Stimulated activated naive CD8-positive, alpha-beta T cell treated with anti-CD3 and anti-CD28 coated beads, Interleukin-15, Interleukin-2, amounts not matched to agents 100 U/mL and 50 U/mL, for 24 hours (primary cell): ENCODE results near the gene PAK4.

Experiments used
- ATAC-seq: fragments of 150-1000 bp; cut with Tn5 transposase; one replicate; pipeline ENCODE4 v1.10.0; 2021
- DNase-seq: peaks from one replicate; pipeline ENCODE4 v3.0.0; 2021

Gene PAK4

DNA sequence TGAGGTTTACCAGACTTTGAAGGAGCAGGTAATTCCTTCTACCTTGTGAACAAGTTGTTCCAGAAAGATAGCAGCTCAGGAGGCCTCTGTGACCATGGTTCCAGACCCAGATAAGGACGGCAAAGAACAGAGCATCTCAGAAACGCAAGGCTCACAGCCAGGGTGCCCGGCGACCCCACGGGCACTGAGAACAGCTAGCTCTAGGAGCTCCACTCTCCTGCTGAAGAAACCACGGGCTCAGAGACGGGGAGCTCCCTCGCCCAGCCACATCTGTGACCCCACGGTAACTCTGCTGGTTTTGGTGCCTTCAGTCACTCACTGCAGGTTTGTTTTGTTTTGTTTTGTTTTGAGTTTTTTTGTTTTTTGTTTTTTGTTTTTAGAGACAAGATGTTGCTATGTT lies 55.2 kb downstream of the PAK4 start:
- no peak for DNase-seq

DNA sequence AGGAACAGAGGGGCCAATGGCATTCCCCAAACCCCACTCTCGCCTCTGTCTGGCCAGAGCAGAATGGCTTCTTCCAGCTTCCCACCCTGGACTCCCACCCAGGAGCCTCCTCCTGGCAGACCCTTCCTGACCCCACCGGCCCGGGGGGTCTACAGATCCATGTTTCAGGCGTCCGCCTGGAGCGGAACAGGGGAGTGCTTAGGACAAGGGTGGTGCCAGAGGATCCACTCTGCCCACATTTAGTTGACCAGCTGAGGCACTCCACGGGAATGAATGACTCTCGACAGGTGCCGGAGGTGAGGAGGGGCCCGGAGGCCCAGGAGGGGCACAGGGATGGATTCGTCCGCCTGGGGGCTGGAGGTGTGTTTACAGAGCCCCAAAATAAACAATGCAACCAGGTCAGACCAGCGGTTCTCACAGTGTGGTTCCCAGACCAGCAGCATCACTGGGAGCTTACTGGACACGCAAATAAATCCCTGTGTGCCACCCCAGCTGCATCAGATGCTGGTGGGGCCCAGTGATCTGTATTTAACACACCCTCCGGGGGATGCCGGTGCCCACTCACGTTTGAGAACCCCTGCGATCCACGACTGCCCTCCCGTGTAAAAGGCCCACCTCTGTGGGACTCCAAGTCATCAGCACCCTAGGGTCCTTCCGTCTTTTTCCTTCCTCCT lies 56.1 kb downstream of the PAK4 start:
- no peak for DNase-seq
- no peak for ATAC-seq

More for the DNA sequence above, 55.2 kb downstream of the PAK4 start:
- no peak for ATAC-seq

DNA sequence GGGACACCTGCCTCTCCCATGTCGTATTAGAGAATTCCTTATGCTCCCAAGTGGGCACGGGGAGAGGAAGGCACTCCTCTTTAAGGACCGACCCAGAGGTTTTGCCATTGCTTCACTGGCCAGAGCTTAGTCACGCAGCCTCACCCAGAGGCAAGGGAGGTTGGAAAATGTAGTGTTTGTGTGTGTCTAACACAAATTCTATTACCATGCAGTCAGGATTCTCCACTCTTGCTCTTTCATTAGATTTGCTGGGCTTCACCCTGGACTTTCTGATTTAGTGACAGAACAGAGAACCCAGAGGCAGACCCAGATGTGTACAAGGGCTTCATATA lies 56.6 kb downstream of the PAK4 start:
- DNase-seq (no peak), ATAC-seq (no peak)

DNA sequence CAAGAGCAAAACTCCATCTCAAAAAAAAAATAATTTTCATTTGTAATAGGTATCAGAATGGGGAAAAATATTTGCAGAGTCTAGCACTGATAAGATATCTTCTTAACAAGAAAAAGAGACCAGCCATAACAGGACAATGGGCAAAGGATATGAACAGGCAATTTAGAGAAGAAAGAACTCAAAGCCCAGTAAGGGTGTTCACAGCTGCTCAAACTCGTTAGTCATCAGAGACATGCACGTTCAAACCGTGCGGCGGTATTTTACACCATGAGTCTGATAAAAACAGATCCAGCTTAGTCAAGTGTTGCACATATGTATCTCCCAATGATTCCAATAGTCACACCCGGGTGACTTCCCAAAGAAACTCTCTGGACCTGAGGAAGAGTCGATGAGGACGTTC lies 57.5 kb downstream of the PAK4 start:
- DNase-seq (no peak), ATAC-seq (no peak)

DNA sequence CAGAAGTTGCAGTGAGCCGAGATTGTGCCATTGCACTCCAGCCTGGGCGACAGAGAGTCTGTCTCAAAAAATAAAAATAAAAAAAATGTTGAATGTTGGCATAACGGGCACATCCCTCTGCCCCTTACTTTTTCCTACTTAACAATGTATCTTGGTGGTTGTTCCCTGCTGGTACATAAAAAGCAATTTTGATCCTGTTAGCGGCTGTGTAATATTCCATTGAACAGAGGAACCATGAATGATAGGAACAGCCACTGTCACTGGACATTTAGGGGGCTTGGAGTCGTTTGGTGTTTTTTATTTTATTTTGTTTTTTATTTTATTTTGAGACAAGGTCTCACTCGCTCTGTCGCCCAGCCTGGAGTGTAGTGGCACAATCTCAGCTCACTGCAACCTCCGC lies 60.8 kb downstream of the PAK4 start:
- no peak for DNase-seq
- no peak for ATAC-seq

DNA sequence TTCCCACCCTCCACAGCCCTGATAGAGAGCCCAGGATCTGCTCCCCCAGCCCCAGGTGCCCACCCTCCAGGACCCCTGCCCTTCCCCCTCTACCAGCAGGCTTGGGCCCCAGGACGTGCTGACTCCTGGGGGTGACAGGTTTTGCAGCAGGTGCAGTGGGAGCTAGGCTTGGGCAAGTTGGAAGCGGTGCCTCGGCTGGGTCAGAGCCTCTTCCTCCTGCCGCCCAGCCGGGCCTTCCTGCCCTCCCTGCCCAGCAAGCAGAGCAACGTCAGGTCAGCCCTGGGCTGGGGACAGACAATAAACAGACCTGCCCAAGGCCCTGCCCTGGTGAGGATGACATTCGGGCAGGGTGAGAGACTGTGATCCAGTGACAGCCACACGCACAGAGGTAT lies 62.0 kb downstream of the PAK4 start:
- DNase-seq: no peak
- peak; percentile 36 for ATAC-seq

DNA sequence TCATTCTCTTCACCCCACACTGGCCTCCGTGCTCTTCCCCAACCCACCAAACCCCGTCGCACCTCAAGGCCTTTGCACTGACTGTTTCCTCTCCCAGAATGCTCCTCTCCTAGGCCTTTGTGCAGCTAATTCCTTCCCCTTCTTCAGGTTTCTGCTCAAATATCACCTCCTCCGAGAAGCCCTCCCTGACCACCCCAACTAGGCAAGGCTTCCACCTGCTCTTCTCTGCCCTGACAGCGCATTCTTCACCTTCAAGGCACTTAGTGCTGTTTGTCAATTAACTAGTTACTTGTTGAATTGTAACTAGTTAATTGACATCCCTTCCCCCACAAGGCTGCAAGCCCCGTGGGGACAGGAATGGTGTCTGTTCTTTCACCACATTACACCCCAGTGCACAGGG lies 63.4 kb downstream of the PAK4 start:
- no peak for ATAC-seq
- no peak for DNase-seq

DNA sequence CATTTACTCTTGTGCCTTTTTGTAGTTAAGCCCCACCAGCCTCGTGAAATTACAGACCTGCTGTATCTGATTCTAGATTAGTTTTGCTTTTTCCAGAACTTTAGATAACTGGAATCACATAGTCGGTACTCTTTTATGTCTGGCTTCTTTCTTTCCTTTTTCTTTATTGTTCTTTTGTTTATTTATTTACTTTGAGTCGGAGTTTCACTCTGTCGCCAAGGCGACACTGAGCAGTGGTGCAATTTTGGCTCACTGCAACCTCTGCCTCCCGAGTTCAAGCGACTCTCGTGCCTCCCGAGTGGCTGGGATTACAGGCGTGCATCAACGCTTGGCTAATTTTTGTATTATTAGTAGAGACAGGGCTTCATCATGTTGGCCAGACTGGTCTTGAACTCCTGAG lies 65.2 kb downstream of the PAK4 start:
- DNase-seq: no peak
- no peak for ATAC-seq

DNA sequence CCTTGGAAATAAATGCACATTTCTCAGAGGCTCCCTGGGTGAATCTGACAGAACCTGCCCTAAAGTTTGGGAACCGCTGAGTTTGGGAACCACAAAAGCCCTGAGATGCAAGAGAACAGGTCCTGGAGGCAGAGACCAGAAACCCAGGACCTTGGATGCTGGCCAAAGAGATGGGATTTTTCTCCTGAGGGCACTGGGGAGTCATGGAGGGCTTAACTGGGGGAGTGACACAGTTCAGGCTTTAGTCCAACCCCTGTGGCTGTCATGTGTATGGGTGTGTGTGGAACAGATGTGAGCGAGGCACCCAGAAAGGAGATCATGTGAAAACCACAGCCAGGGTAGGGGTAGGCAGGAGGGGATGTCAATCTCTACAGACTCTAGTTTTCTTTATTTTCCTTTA lies 67.3 kb downstream of the PAK4 start:
- no peak for ATAC-seq

DNA sequence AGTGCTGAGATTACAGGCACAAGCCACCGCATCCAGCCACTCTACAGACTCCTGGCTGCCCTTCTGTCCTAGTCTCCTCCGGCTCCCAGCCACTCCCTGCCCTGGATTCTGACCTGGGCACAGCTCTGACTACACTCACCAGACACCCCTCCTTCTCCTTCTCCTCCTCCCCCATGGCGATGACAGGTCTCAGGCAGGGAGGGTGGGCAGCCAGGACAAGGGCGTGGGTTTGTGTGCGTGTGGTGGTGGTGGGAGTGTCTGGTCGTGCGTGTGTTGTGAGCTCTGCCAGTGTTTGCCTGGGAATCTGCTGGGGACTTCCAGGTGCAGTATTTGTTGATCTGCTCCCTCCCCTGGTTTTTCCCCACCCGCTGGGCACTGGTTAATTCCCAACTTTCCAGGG lies 68.2 kb downstream of the PAK4 start:
- DNase-seq (no peak), ATAC-seq (no peak)

More for the DNA sequence above, 67.3 kb downstream of the PAK4 start:
- DNase-seq: no peak

DNA sequence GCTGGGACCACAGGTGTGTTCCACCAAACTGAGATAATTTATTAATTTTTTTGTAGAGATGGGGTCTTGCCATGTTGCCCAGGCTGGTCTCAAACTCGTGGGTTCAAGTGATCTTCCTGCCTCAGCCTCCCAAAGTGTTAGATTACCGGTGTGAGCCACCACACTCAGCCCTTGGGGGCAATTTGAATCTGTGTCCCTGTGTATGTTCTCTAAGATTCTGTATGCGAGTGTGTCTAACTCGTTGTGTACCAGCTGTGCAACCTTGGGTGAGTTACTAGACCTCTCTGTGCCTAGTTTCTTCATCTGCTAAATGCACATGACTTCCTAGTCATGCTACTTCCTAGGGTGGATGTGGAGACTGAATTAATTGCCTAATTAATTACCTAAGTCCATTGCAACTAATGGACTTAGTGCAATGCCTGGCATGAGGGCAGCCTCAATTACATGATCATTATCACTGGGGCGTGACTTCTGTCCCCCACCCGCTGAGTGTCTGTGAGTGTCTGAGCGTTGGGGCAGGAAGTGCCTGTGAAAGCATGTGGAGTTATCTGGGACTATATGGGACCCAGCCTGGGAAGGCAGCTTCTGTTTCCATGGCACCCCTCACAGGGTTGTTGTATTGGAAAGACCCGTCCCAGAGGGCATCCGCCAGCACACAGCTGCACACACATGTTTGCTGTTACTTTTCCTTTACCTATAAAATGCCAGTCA lies 69.4 kb downstream of the PAK4 start:
- DNase-seq (no peak), ATAC-seq (no peak)

DNA sequence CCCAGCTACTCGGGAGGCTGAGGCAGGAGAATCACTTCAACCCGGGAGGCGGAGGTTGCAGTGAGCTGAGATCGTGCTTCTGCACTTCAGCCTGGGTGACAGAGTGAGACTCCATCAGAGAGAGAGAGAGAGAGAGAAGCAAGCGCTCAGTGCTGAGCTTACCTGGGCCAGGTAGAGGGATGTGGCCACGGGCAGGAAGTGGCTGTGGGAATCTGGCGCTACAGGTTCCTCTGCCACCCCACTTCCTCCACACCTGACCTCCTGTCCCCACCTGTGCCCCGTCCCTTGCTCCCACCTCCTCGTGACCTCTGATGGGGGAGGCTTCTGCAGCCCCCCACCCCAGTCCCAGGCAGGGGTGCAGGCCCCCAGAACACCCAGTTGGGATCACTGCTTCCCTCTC lies 70.2 kb downstream of the PAK4 start:
- no peak for ATAC-seq
- DNase-seq: no peak

DNA sequence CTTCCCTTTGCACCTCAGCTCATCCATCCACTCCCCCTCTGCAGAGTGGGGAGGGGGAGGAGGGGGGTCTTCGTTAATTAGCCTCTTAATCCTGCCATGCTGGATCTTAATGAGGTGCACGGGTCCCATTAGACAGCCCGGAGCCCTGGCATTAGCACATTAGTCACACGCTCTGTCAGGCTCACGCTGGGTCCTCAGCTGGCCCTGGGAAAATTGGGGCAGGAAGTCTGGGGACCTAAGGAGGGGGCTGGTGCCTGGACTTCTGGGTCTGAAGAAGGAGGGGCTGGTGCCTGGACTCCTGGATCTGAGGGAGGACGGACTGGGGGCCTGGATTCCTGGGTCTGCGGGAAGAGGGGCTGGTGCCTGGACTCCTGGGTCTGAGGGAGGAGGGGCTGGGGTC lies 70.7 kb downstream of the PAK4 start:
- ATAC-seq (no peak), DNase-seq (no peak)

DNA sequence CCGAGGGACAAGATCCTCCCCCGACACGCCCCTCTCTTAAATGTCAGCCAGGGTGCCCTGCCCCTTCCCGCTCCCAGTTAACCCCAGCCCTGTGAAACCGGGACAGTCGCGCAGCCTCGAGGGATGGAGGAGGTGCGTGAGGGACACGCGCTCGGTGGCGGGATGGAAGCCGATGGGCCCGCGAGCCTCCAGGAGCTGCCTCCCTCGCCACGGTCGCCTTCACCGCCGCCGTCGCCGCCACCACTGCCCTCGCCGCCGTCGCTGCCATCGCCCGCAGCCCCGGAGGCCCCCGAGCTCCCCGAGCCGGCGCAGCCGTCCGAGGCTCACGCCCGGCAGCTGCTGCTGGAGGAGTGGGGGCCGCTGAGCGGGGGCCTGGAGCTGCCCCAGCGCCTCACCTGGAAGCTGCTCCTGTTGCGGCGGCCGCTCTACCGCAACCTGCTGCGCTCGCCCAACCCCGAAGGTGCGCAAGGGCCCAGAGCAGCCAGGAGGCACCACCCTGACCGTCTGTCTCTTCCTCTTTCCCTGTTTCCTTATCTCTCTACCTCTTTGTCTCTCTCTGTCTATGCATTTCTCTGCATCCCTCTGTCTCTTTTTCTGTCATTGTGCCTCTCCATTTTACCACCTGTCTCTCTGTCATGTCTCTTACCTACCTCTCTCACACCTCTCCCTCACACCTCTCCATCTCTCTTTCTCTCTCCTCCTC lies 71.4 kb downstream of the PAK4 start, which contains the start of gene NCCRP1:
NCCRP1 (plus strand) TSS at position 105 of the 703 bp plus-strand sequence; CDS start at position 124, 19 bp downstream.
- no peak for DNase-seq
- no peak for ATAC-seq

DNA sequence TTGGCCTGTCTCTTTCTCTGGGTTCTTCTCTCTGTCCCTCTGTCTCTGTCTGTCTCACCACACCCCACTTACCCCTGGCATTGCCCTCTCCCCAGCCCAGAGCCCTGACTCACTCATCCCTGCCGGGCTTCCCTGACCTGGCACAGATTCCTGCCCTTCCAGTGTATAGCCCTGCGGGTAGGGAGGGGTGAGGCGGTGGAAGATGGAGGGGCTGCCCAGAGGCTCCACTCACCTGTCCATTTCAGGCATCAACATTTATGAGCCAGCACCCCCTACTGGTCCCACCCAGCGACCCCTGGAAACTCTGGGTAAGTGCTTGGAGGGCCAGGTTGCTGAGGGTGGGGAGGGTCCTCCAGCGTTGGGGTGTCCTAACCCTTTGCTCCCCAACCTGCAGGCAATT lies 72.2 kb downstream of the PAK4 start:
- ATAC-seq (no peak), DNase-seq (no peak)

DNA sequence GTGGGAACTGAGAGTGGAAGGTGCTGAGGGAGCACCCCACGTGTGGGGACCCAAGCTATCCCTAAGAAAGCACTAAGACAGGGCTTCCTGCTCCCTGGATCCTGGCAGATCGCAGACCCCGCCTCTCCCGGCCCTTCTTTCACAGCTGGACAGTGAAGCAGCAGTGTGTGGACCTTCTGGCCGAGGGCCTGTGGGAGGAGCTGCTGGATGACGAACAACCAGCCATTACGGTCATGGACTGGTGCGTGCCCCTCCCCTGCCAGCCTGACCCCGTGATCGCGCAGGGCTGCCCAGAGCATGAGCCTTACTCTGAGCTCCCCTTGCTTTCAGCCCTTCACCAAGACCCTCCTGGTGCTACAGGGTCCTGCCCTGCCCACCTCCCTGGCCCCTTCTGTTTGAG lies 73.4 kb downstream of the PAK4 start:
- DNase-seq (no peak), ATAC-seq (peak; percentile 16)

DNA sequence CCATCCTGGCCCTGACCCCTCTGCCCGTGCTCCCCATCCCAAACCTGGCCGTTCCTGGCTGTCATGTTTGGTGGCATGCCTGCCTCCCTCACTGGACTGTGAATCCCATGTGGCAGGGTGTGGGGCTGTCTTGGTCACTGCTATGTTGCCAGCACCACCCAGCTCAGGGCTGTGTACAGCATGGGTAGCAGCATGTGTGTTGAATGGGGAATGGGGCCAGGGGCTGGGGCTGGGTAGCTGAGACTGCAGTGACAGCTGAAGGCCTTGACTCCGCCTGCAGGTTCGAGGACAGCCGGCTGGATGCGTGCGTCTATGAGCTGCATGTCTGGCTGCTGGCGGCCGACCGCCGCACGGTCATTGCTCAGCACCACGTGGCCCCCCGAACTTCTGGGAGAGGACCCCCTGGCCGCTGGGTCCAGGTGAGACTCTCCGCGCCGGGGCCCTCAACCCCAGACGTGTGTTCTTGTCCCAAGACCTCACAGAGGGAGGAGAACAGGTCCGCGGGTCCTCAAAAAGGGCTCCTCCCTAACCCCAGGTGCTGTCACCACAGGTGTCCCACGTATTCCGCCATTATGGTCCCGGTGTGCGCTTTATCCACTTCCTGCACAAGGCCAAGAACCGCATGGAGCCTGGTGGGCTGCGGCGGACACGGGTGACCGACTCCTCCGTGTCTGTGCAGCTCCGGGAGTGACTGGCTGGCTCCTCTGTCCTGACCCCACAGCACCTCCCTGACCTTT lies 74.6 kb downstream of the PAK4 start:
- ATAC-seq (no peak), DNase-seq (no peak)

DNA sequence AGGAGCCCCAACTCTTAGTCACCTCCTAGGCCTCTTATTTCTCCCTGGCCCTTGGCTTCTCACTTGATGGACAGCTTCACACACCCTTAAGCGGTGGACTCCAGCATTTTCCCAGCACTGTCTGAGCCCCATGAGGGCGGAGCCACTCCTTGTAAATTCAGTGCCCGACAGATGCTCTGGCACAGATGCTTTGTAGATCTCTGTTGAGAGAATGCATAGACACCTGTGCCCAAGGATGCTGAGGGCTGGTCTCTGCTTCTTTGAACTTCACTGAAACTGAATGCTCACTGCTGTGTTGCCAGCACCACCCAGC lies 75.2 kb downstream of the PAK4 start:
- ATAC-seq: no peak

DNA sequence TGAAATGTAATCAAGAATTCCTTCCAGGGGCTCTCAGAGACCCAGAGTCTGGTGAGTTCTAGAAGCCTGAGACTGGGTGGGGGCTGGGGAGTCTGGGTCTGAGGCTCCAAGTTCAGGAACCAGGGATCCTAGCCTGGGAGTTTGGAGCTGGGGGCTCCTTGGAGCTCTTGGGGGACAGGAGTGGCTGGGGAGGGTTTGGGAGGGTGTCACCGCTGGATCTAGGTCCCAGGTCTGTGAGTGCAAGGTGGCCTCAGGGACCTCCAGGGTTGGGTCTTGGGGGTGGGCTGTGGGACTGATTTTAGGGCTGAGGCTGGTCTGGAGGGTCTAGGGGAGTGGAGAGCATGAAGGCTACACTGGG lies 77.4 kb downstream of the PAK4 start:
- DNase-seq (no peak), ATAC-seq (no peak)

More for the DNA sequence above, 75.2 kb downstream of the PAK4 start:
- no peak for DNase-seq

DNA sequence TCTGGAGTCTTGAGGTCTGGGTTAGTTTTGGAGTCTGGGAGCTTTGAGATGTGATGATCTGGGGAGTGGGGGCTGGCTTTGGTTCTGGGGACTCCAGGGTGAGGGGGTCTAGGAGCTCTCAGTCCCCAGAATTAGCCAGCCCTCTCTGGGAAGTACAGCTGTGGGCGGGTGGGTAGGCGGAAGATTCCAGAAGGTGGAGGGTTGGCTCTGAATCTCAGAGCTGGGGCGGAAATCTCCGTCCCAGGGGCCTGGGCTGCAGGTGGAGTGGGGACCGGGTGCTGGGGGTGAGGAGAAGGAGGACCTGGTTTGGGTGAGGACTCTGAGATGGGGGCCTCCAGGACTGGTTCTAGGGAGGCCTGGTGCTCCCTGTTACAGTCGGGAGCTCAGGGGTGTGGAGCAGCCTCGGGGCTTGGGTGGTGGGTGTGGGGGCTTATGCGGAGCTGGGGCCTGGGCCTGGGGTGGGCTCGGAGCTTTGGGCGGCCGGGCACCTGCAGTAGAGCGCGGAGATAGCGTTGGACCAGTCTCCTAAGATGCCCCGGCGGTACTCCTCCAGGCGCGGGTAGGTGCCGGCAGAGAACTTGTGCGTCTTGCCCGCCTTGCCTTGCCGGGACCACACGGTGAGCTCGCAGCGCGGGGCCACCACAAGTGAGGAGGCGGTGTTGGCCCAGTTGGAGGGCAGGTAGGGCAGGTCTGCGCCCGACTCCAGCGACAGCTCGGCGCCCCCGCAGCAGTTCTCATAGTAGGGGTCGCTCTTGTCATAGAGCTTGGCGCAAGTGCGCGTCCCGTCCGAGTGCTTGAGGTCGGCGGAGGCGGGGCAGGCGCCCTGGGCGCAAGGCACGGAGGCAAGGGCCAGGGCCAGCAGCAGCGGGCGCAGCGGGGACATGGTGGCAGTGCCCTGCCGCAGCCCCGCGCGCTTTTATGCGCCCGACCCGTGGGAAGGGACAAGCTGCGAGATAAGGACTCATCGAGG lies 78.1 kb downstream of the PAK4 start, which contains the start of gene SYCN:
SYCN (minus strand) TSS at position 892 of the 970 bp plus-strand sequence; CDS start at position 883, 9 bp downstream.
- ATAC-seq: no peak
- DNase-seq: no peak

DNA sequence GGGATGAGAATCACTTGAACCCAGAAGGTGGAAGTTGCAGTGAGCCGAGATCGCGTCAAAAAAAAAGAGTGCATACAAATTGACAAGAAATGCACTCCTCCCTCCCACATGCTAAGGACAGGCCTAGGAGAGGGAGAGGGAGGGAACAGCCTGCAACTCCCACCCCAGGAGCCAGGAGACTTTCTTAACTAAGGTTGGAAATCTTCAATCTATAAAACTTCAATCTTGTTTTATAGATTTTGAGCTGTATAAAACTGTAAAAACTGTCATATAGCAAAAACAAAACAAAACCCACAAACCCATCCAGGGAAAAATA lies 79.8 kb downstream of the PAK4 start:
- ATAC-seq: no peak
- DNase-seq: no peak

DNA sequence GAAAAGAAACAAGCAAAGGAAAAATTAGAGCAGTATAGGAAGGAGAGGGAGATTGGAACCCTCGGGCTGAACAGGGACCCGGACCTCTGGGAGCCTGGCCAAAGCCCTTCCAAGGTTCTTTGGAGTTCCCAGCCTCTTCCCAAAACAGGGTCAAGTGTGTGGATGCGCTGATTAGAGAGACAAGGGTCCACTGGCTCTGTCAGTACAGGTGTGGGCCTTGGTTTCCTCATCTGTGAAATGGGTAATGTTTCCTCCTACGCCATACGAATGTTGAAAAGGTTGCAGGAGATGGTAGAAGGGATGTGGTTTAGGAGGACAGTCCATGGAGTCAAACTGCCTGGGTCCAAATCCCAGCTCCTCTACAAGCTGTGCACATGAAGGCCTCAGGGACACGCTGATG lies 80.5 kb downstream of the PAK4 start:
- peak; percentile 15 for ATAC-seq
- no peak for DNase-seq
